IPS-NIHi7 (cell line): ENCODE data around the gene SLC44A4.
A peak's percentile ranks its signal among the peaks of the same experiment; 100 is the strongest.
"Not testable (repeated sequence)": the region's sequence is repeated elsewhere in the genome, so short reads cannot be mapped to it uniquely, and the experiment has no call there.

Experiments
- DNase-seq: peaks from one replicate; pipeline ENCODE4 v3.0.0; 2012; ENCODE audit warnings: mixed read lengths; ENCODE audit errors: extremely low spot score

The SLC44A4 gene

GRCh38 chr6:31878726-31879125, at the start of gene SLC44A4:
Gene SLC44A4, minus strand, starts transcription at chr6:31878997. Its CDS starts 17 bp downstream, at chr6:31878980.
- peak; percentile 74 for DNase-seq

GRCh38 chr6:31928672-31928939, 49.8 kb upstream of the SLC44A4 start:
- DNase-seq: no peak

GRCh38 chr6:31927863-31928671, 49.3 kb upstream of the SLC44A4 start:
- DNase-seq: no peak

GRCh38 chr6:31927242-31927862, 48.6 kb upstream of the SLC44A4 start, which contains the start of gene C2:
Gene C2, plus strand, starts transcription at chr6:31927717. Its CDS starts 36 bp downstream, at chr6:31927753.
- no peak for DNase-seq

- peak; percentile 69 for DNase-seq
These were observed 44.1 kb upstream of the SLC44A4 start for GRCh38 chr6:31922942-31923341.

- no peak for DNase-seq
These were observed 42.0 kb upstream of the SLC44A4 start for GRCh38 chr6:31920811-31921210.

GRCh38 chr6:31919624-31920303, 41.0 kb upstream of the SLC44A4 start:
- no peak for DNase-seq

- no peak for DNase-seq
These were observed 39.4 kb upstream of the SLC44A4 start for GRCh38 chr6:31918069-31918720.

GRCh38 chr6:31915756-31916155, 37.0 kb upstream of the SLC44A4 start:
- no peak for DNase-seq

- DNase-seq: no peak
These were observed 36.6 kb upstream of the SLC44A4 start for GRCh38 chr6:31915351-31915750.

- no peak for DNase-seq
These were observed 33.2 kb upstream of the SLC44A4 start for GRCh38 chr6:31911826-31912585.

- DNase-seq: not testable (repeated sequence)
These were observed 30.5 kb upstream of the SLC44A4 start for GRCh38 chr6:31909298-31909697.

GRCh38 chr6:31908791-31909190, 30.0 kb upstream of the SLC44A4 start:
- DNase-seq: no peak

- DNase-seq: not testable (repeated sequence)
These were observed 29.5 kb upstream of the SLC44A4 start for GRCh38 chr6:31908255-31908654.

- DNase-seq: no peak
These were observed 28.5 kb upstream of the SLC44A4 start for GRCh38 chr6:31907158-31907813.

GRCh38 chr6:31906727-31907126, 27.9 kb upstream of the SLC44A4 start:
- not testable (repeated sequence) for DNase-seq

GRCh38 chr6:31906122-31906521, 27.3 kb upstream of the SLC44A4 start:
- DNase-seq: peak; percentile 71

- no peak for DNase-seq
These were observed 26.2 kb upstream of the SLC44A4 start for GRCh38 chr6:31905041-31905440.

GRCh38 chr6:31903957-31904356, 25.2 kb upstream of the SLC44A4 start:
- no peak for DNase-seq

GRCh38 chr6:31901953-31902643, 23.3 kb upstream of the SLC44A4 start, which contains the start of gene ZBTB12:
Gene ZBTB12, minus strand, starts transcription at chr6:31902086. Its CDS starts 781 bp downstream, at chr6:31901305.
- DNase-seq: peak; percentile 97
